ENCODE results near the gene BCL11B. TPM values are rescaled to one million over a fixed set of nuclear protein-coding genes. Genes with fewer than 3 reads are reported as not detected.

The BCL11B gene
- total and polyA plus RNA-seq, 4 donors = 3.0 to 12.9 (median 11.0) TPM

DNA sequence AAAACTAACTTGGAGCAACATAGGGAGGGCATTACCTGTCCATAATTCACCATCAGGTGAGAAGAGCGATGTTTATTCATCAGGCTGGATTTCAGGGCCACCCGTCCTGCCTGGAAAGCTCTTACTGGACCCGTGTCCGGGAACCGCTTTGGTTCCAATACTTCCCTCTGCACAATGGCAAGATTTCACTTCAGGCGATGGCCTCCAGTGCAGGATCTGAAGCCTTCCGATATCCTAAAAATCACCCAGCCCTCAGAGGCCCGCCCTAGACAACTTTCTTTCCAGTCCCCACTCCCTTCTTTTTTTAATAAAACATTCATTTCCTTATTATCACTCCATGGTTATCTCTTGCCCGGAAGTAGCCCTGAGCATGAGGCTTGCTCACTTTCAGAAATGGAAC, 92.5 kb downstream of the BCL11B start:
- no peak overlapping the region for H3K4me3 ChIP-seq (ENCODE audit: low read depth, low read length)
- H3K9me3 ChIP-seq (ENCODE audit: control insufficient read depth, insufficient read depth, low read length) = no peaks in the 10 kb centered on the region
- no peaks in the 10 kb centered on the region for H3K27me3 ChIP-seq (ENCODE audit: control insufficient read depth, insufficient read depth, low read length)
- H3K27ac ChIP-seq (ENCODE audit: low read depth, low read length) = no peak overlapping the region
- 93% methylated on average over 9 of the region's 9 CpGs for WGBS (ENCODE audit: insufficient coverage)
- H3K36me3 ChIP-seq (ENCODE audit: control insufficient read depth, insufficient read depth, low read length) = peaks cover 16% of the 10 kb centered on the region
- no peak for DNase-seq (ENCODE audit: low read depth in 4 of 6, low spot score in 6 of 6)
- H3K4me1 ChIP-seq (ENCODE audit: control insufficient read depth, insufficient read depth, low read length) = peaks cover 8% of the 10 kb centered on the region

DNA sequence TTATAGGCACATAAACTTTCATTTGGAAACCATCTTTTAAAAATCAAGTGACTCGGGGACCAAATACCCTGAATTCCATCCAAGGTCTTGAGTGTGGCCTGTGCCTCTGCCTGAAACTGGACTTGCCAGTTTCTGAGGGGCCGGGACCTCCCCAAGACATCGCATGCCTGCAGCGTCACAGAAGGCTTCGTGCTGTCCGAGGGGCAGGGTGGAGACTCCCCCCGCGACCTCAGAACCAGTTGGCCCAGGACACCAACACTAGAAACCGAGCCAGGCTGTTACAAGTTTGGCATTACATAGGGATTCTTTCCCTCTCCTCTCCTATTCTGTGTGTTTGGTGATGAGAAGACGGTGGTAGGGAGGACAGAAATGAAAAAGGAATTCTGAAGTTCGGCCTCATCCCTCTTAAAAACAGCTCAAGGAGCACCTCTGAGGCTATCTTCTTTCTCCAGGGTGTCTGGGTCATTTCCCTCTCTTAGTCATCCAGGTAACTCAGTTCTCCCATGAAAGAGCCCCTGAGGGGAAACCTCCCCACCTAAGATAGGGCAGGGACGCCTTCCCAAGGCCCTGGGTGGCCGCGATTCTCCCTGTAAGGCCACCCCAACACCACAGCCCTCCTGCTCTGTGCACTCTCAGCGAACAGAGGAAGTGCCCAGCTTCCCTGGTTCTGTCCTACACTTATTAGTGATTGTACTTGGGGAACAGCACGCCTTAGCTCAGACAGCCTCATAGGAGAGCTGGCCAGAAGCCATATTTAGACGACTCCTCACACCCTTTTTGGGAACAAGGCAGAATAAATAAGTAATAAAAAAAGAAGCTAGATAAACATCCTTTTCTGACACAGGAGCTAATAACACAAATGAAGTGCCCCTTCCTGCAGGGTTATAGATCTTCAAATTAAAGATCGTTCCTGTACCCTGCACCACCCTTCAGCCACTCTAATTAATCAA, 93.8 kb downstream of the BCL11B start:
- Histone ChIP-seq H3K27ac (ENCODE audit: low read depth, low read length) (no peak overlapping the region), H3K36me3 (ENCODE audit: control insufficient read depth, insufficient read depth, low read length) (peaks cover 23% of the 10 kb centered on the region), H3K9me3 (ENCODE audit: control insufficient read depth, insufficient read depth, low read length) (no peaks in the 10 kb centered on the region), H3K27me3 (ENCODE audit: control insufficient read depth, insufficient read depth, low read length) (no peaks in the 10 kb centered on the region), H3K4me1 (ENCODE audit: control insufficient read depth, insufficient read depth, low read length) (peaks cover 8% of the 10 kb centered on the region), H3K4me3 (ENCODE audit: low read depth, low read length) (no peak overlapping the region)
- no peak for DNase-seq (ENCODE audit: low read depth in 4 of 6, low spot score in 6 of 6)
- WGBS (ENCODE audit: insufficient coverage) = 80% methylated on average over 12 of the region's 18 CpGs

DNA sequence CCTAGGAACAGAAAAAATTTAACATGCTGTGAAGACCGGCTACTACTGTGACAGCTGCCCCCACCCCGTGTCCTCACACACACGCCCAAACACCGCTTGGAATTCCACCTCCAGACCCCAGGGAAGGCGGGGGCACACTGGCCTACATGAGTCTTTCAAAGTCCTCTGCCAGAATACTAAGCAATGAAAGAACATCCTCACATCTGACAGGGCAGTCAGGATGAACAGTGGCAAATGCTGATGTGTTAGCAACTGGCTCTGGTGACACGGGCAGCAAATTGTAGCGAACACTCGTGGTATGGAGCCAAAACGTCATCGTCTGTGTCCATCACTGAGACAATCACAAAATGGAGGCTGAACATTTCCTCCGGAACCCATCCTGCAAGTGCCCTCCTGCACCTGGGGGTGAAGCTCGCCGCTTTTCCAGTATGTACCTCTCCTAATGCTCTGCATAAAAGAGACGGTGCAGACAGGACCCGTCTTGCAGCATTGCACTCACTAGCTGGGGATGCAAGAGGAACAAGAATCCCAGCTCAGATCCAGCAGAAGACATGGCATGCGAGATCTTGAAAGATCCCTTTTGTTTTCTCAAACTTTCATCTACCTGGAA, 94.8 kb downstream of the BCL11B start:
- Histone ChIP-seq H3K4me1 (ENCODE audit: control insufficient read depth, insufficient read depth, low read length) (peaks cover 8% of the 10 kb centered on the region), H3K9me3 (ENCODE audit: control insufficient read depth, insufficient read depth, low read length) (no peaks in the 10 kb centered on the region), H3K27ac (ENCODE audit: low read depth, low read length) (no peak overlapping the region), H3K4me3 (ENCODE audit: low read depth, low read length) (no peak overlapping the region), H3K27me3 (ENCODE audit: control insufficient read depth, insufficient read depth, low read length) (no peaks in the 10 kb centered on the region), H3K36me3 (ENCODE audit: control insufficient read depth, insufficient read depth, low read length) (peaks cover 23% of the 10 kb centered on the region)
- no peak for DNase-seq (ENCODE audit: low read depth in 4 of 6, low spot score in 6 of 6)
- WGBS (ENCODE audit: insufficient coverage) = 81% methylated on average over 11 of the region's 16 CpGs

DNA sequence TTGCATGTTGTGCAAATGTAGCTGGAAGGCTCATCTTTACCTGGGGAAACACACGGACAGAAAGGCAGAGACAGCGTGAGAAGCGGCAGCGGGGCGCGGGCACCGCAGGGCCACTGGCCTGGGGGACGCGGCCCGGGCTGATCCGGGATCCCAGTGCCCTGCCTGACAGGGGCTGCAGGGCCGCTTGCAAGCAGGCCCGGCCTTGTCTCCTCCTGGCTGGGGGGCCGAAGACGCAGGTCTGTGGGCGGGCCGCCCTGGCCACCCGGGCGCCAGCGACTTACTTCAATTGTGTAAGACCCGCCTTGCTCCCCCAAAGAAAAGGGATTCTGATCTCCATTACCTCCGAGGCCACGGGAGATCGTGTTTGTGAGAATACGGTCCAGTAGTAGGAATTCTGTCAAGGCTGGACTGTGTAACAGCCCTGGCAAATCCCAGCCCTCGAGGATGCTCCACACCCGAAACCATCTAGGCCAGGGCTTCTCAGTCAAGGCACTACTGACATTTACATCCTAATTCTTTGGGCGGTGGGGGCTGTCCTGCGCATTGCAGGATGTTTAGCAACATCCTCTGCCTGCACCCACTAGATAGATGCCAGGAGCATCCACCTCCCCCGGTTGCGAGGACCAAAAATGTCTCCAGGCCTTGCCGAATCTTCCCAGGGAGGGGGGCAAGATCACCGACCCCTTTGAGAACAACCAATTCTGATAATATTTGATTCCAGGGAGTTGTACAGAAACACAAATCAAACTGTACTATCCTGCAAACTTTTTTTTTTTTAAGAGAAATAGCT, 95.6 kb downstream of the BCL11B start:
- Histone ChIP-seq H3K4me1 (ENCODE audit: control insufficient read depth, insufficient read depth, low read length) (peaks cover 5% of the 10 kb centered on the region), H3K9me3 (ENCODE audit: control insufficient read depth, insufficient read depth, low read length) (no peaks in the 10 kb centered on the region), H3K4me3 (ENCODE audit: low read depth, low read length) (no peak overlapping the region), H3K36me3 (ENCODE audit: control insufficient read depth, insufficient read depth, low read length) (peaks cover 23% of the 10 kb centered on the region), H3K27me3 (ENCODE audit: control insufficient read depth, insufficient read depth, low read length) (no peaks in the 10 kb centered on the region), H3K27ac (ENCODE audit: low read depth, low read length) (no peak overlapping the region)
- WGBS (ENCODE audit: insufficient coverage) = 97% methylated on average over 27 of the region's 33 CpGs
- DNase-seq (ENCODE audit: low read depth in 4 of 6, low spot score in 6 of 6) = no peak

DNA sequence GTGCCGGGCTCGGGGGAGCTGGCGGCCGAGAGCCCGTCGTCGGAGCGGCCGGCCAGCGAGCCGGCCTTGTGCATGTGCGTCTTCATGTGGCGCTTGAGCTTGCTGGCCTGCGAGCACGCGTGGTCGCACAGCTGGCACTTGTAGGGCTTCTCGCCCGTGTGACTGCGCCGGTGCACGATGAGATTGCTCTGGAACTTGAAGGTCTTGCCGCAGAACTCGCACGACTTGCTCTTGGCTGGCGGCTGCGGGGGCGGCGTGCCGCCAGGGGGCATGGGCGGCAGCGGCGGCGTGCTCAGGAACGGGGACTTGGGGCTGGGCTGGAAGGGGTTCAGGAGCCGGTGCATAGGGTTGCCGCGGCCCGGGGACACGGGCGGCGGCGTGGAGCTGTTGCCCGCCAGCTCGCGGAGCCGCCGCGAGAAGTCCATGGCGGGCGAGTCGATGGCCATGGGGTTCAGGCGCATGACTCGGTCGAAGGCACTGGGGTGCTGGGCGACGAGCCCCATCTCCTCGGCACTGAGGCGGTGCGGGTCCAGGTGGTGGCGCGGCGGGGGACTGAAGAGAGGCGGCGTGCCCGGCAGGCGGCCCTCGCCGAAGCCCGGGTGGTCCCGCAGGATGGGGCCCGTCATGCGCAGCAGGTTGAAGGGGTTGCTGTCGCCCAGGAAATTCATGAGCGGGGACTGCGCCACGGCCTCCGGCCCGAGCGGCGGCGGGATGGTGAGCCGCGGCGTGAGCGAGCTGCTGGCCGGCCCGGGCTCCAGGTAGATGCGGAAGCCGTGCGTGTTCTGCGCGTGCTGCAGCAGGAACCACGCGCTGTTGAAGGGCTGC, 96.5 kb downstream of the BCL11B start:
- Histone ChIP-seq H3K27me3 (ENCODE audit: control insufficient read depth, insufficient read depth, low read length) (no peaks in the 10 kb centered on the region), H3K4me1 (ENCODE audit: control insufficient read depth, insufficient read depth, low read length) (no peaks in the 10 kb centered on the region), H3K9me3 (ENCODE audit: control insufficient read depth, insufficient read depth, low read length) (no peaks in the 10 kb centered on the region), H3K27ac (ENCODE audit: low read depth, low read length) (no peak overlapping the region), H3K36me3 (ENCODE audit: control insufficient read depth, insufficient read depth, low read length) (peaks cover 23% of the 10 kb centered on the region), H3K4me3 (ENCODE audit: low read depth, low read length) (no peak overlapping the region)
- 98% methylated on average over 92 of the region's 95 CpGs for WGBS (ENCODE audit: insufficient coverage)
- no peak for DNase-seq (ENCODE audit: low read depth in 4 of 6, low spot score in 6 of 6)

DNA sequence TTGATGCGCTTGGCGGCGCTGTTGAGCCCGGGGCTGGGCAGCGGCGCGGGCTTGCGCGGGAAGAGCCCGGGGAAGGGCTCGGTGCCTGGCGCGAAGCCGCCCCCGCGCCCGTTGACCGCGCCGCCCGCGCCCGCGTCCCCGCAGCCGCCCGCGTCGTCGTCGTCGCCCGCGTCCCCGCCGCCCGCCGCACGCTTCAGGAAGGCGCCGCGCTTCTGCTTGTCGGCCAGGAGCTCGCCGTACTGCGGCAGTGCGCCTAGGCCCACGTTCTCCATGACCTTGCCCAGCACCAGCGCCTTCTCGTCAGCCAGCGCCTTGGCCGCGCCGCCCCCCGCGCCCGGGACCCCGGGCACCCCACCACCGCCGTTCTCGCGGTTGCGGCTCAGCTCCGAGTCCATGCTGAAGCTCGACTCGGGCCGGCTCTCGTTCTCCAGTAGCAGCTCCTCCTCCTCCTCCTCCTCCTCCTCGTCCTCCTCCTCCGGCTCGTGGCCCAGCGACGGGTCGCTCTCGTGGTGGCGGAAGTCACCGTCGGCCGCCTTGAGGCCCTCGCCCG, 97.2 kb downstream of the BCL11B start:
- Histone ChIP-seq H3K9me3 (ENCODE audit: control insufficient read depth, insufficient read depth, low read length) (no peaks in the 10 kb centered on the region), H3K27me3 (ENCODE audit: control insufficient read depth, insufficient read depth, low read length) (no peaks in the 10 kb centered on the region), H3K36me3 (ENCODE audit: control insufficient read depth, insufficient read depth, low read length) (peaks cover 23% of the 10 kb centered on the region), H3K27ac (ENCODE audit: low read depth, low read length) (no peak overlapping the region), H3K4me1 (ENCODE audit: control insufficient read depth, insufficient read depth, low read length) (no peaks in the 10 kb centered on the region), H3K4me3 (ENCODE audit: low read depth, low read length) (no peak overlapping the region)
- DNase-seq (ENCODE audit: low read depth in 4 of 6, low spot score in 6 of 6) = no peak
- WGBS (ENCODE audit: insufficient coverage) = 89% methylated on average over 81 of the region's 81 CpGs

DNA sequence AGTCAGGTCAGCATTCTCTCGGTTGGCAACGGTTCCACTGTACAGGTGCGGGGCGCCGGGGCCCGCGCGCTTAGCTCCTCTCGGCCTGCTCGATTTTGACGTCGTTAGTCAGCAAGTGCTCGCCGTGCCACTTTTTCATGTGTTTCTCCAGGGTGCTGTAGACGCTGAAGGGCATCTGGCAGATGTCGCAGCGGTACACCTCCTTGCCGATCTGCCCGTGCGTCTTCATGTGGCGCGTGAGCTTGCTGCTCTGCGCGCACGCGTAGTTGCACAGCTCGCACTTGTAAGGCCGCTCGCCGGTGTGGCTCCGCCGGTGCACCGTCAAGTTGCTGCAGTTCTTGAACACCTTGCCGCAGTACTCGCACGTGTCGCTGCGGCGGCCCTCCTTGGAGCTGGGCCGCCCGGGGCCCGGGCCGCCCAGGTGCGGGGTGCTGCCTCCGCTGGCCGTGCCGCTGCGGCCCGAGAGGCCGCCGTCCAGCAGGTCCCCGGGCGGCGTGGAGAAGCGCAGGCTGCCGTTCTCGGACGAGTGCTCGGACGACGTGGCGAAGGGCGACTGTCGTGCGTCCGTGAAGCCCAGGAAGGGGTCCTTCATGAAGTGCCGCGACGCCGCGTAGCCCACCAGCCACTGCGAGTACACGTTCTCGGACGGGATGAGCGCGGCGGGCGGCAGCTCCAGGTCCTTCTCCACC, 97.8 kb downstream of the BCL11B start:
- no peak for DNase-seq (ENCODE audit: low read depth in 4 of 6, low spot score in 6 of 6)
- WGBS (ENCODE audit: insufficient coverage) = 92% methylated on average over 79 of the region's 79 CpGs

DNA sequence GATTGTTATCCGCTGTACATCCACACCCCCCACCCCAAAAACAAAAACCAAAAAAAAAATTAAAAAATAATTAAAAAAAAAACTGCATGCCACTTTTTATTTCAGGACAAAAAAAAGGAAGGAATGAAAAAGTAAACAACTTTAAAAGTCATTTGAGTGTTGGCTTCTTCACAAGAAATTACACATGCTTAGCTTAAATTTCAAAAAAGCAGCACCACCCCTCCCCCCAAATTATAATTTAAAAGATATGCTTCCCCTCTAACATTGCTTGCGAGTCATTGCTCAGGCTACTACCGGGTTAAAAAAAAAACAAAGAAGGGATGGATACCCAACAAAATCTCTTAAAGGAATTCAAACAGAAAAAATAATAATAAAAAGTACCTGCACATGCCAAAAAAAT, 98.5 kb downstream of the BCL11B start:
- Histone ChIP-seq H3K4me1 (ENCODE audit: control insufficient read depth, insufficient read depth, low read length) (no peaks in the 10 kb centered on the region), H3K36me3 (ENCODE audit: control insufficient read depth, insufficient read depth, low read length) (peaks cover 23% of the 10 kb centered on the region), H3K4me3 (ENCODE audit: low read depth, low read length) (no peak overlapping the region)

More for the DNA sequence above, 97.8 kb downstream of the BCL11B start:
- H3K4me1 ChIP-seq (ENCODE audit: control insufficient read depth, insufficient read depth, low read length) = no peaks in the 10 kb centered on the region
- no peak overlapping the region for H3K4me3 ChIP-seq (ENCODE audit: low read depth, low read length)
- H3K9me3 ChIP-seq (ENCODE audit: control insufficient read depth, insufficient read depth, low read length) = no peaks in the 10 kb centered on the region
- H3K36me3 ChIP-seq (ENCODE audit: control insufficient read depth, insufficient read depth, low read length) = peaks cover 23% of the 10 kb centered on the region
- no peak overlapping the region for H3K27ac ChIP-seq (ENCODE audit: low read depth, low read length)
- H3K27me3 ChIP-seq (ENCODE audit: control insufficient read depth, insufficient read depth, low read length) = no peaks in the 10 kb centered on the region

More for the DNA sequence above, 98.5 kb downstream of the BCL11B start:
- no CpG with 5 or more reads among the region's 3 CpGs for WGBS (ENCODE audit: insufficient coverage)
- DNase-seq (ENCODE audit: low read depth in 4 of 6, low spot score in 6 of 6) = no peak
- Histone ChIP-seq H3K27me3 (ENCODE audit: control insufficient read depth, insufficient read depth, low read length) (no peaks in the 10 kb centered on the region), H3K9me3 (ENCODE audit: control insufficient read depth, insufficient read depth, low read length) (no peaks in the 10 kb centered on the region), H3K27ac (ENCODE audit: low read depth, low read length) (no peak overlapping the region)
